HepG2 (cell line): Measurements from ENCODE around the gene ZBTB21. TPM values are rescaled to one million over a fixed set of nuclear protein-coding genes. Genes with fewer than 3 reads are reported as not detected.

Experiments
- ATAC-seq: fragments of 200-7000 bp; cut with Tn5 transposase; 3 replicates; pipeline ENCODE4 v1.9.1; 2020; ENCODE audit warnings: mild to moderate bottlenecking, moderate library complexity
- BruUV-seq: library from RNA; stranded (reverse); fragments of 400-500 nt; replicated peaks from 2 replicates; lab custom pipeline; 2021; lab: Mats Ljungman, UMichigan
- CTCF ChIA-PET: fragments of 300-600 bp; formaldehyde crosslinking; extraction: SDS; loops from one replicate; lab custom pipeline; 2021; ENCODE audit warnings: low total read pairs, inconsistent platforms, low intra/inter-chr PET ratio; lab: Yijun Ruan, JAX
- POLR2A ChIA-PET: fragments of 350-600 bp; sonication (Branson Sonifier 250); formaldehyde crosslinking; loops from one replicate; lab custom pipeline; 2020; ENCODE audit warnings: antibody characterized with exemption, inconsistent platforms; lab: Yijun Ruan, JAX
- DNase-seq: peaks from one replicate; pipeline ENCODE4 v3.0.0-alpha.2; 2015; ENCODE audit warnings: low spot score
- FAIRE-seq: peaks from 3 replicates; lab custom pipeline; 2011; peaks lifted over from hg19 to GRCh38; lab: Jason Lieb, UNC
- H2AFZ ChIP-seq: one replicate; pipeline ENCODE4 v1.6.1; 2011; ENCODE audit warnings: low read length, inconsistent platforms
- H3K27ac ChIP-seq: fragments of 300-600 bp; 3 replicates; pipeline ENCODE4 v1.8.0; 2011; ENCODE audit warnings: mixed run types, mild to moderate bottlenecking, mixed read lengths, low read length, inconsistent platforms; ENCODE audit not compliant: insufficient read depth; ENCODE audit errors: extremely low read length
- H3K27me3 ChIP-seq, 2 experiments: fragments of 200-600 bp in 1 of 2; 2 replicates in 1 of 2; 3 replicates in 1 of 2; pipeline versions ENCODE4 v1.6.0 to v1.8.0; 2011; ENCODE audit warnings: low read length in 2 of 2, mild to moderate bottlenecking in 2 of 2, moderate library complexity in 2 of 2, inconsistent platforms in 1 of 2; ENCODE audit not compliant: insufficient read depth in 2 of 2, control insufficient read depth in 1 of 2
- H3K36me3 ChIP-seq, 2 experiments: fragments of 200-600 bp in 1 of 2; replicated peaks in 1 of 2; 2 replicates in 1 of 2; 3 replicates in 1 of 2; pipeline versions ENCODE4 v1.5.1 to v1.8.0; 2011; ENCODE audit warnings: low read length in 2 of 2, inconsistent platforms in 1 of 2; ENCODE audit not compliant: insufficient read depth in 2 of 2, control insufficient read depth in 1 of 2
- H3K4me1 ChIP-seq: 2 replicates; pipeline ENCODE4 v1.5.1; 2012; ENCODE audit warnings: low read length, inconsistent platforms; ENCODE audit not compliant: insufficient read depth
- H3K4me2 ChIP-seq: 2 replicates; pipeline ENCODE4 v1.6.0; 2011; ENCODE audit warnings: low read depth, low read length, inconsistent platforms
- H3K4me3 ChIP-seq, 3 experiments: fragments of 200-600 bp in 1 of 3; sonication (generic), shearing (Covaris generic) in 1 of 3; replicated peaks in 1 of 3; 2 replicates each; pipeline ENCODE4 v1.5.1; 2011 to 2016; ENCODE audit warnings: low read length in 3 of 3, inconsistent platforms in 2 of 3, low read depth in 2 of 3, mild to moderate bottlenecking in 2 of 3, control low read depth in 1 of 3, mixed read lengths in 1 of 3; ENCODE audit not compliant: insufficient read depth in 1 of 3
- H3K79me2 ChIP-seq: one replicate; pipeline ENCODE4 v1.6.1; 2011; ENCODE audit warnings: low read length, inconsistent platforms; ENCODE audit not compliant: insufficient read depth
- H3K9ac ChIP-seq: 2 replicates; pipeline ENCODE4 v1.6.0; 2011; ENCODE audit warnings: mild to moderate bottlenecking, low read depth, low read length, inconsistent platforms; ENCODE audit not compliant: insufficient read depth
- H3K9me3 ChIP-seq: 2 replicates; pipeline ENCODE4 v1.5.1; 2012; ENCODE audit warnings: mild to moderate bottlenecking, low read length
- H4K20me1 ChIP-seq: 2 replicates; pipeline ENCODE4 v1.6.0; 2011; ENCODE audit warnings: inconsistent platforms, mild to moderate bottlenecking, low read length, moderate library complexity; ENCODE audit not compliant: insufficient read depth
- CBFB ChIP-seq: sonication (generic); formaldehyde crosslinking; IDR thresholded peaks from 2 replicates; pipeline ENCODE4 v1.4.0; 2020; ENCODE audit warnings: missing genetic modification reagents
- CBX5 ChIP-seq: sonication (generic); formaldehyde crosslinking; IDR thresholded peaks from 2 replicates; pipeline ENCODE4 v1.4.0; 2020; ENCODE audit warnings: missing genetic modification reagents, borderline replicate concordance
- DR1 ChIP-seq: sonication (generic); formaldehyde crosslinking; IDR thresholded peaks from 2 replicates; pipeline ENCODE4 v1.8.0; 2021; ENCODE audit warnings: mild to moderate bottlenecking, missing genetic modification reagents, inconsistent platforms
- FOXP1 ChIP-seq, 2 experiments: fragments of 450-650 bp in 1 of 2; IDR thresholded peaks; 2 replicates each; pipeline ENCODE4 v1.6.1; 2017 to 2018; ENCODE audit warnings: antibody characterized with exemption in 1 of 2
- HMG20A ChIP-seq: IDR thresholded peaks from 2 replicates; pipeline ENCODE4 v1.6.1; 2016; ENCODE audit warnings: borderline replicate concordance
- MIER2 ChIP-seq: IDR thresholded peaks from 2 replicates; pipeline ENCODE4 v1.6.1; 2016; ENCODE audit warnings: missing biosample characterization, missing genetic modification reagents
- POGZ ChIP-seq: sonication (generic); formaldehyde crosslinking; IDR thresholded peaks from 2 replicates; pipeline ENCODE4 v1.4.0; 2020; ENCODE audit warnings: mild to moderate bottlenecking, missing genetic modification reagents
- RFX3 ChIP-seq: IDR thresholded peaks from 2 replicates; pipeline ENCODE4 v1.6.1; 2016; ENCODE audit warnings: missing biosample characterization, missing genetic modification reagents
- SOX5 ChIP-seq: IDR thresholded peaks from 2 replicates; pipeline ENCODE4 v1.6.1; 2016; ENCODE audit warnings: borderline replicate concordance
- TBL1XR1 ChIP-seq: fragments of 150-350 bp; IDR thresholded peaks from 2 replicates; pipeline ENCODE4 v1.6.1; 2014; ENCODE audit warnings: borderline replicate concordance, low read length; ENCODE audit not compliant: partially characterized antibody
- ZBTB3 ChIP-seq: sonication (generic); formaldehyde crosslinking; IDR thresholded peaks from 2 replicates; pipeline ENCODE4 v1.4.0; 2020; ENCODE audit warnings: low read depth, mild to moderate bottlenecking, moderate library complexity, missing genetic modification reagents, borderline replicate concordance
- ZFP36L2 ChIP-seq: sonication (generic); formaldehyde crosslinking; IDR thresholded peaks from 2 replicates; pipeline ENCODE4 v1.4.0; 2020; ENCODE audit warnings: missing genetic modification reagents
- ZFP41 ChIP-seq: sonication (generic); formaldehyde crosslinking; IDR thresholded peaks from 2 replicates; pipeline ENCODE4 v1.4.0; 2020; ENCODE audit warnings: mild to moderate bottlenecking, missing genetic modification reagents, borderline replicate concordance
- ZNF230 ChIP-seq: sonication (generic); formaldehyde crosslinking; IDR thresholded peaks from 2 replicates; pipeline ENCODE4 v1.4.0; 2020; ENCODE audit warnings: mild to moderate bottlenecking, missing genetic modification reagents
- ZNF546 ChIP-seq: sonication (generic); formaldehyde crosslinking; conservative IDR thresholded peaks from 2 replicates; pipeline ENCODE4 v1.8.1; 2023; ENCODE audit warnings: mild to moderate bottlenecking, missing genetic modification reagents
- WGBS: methylation state at CpG from one replicate; pipeline ENCODE4 v1.1.6; 2017; ENCODE audit warnings: low lambda C conversion rate; 5-methylcytosine and 5-hydroxymethylcytosine counted together
- in situ Hi-C: cut with HindIII; loops from 2 replicates; pipeline ENCODE4 v1.10.0; 2017; ENCODE audit warnings: low pct_unique_long_range_greater_than_20kb; ENCODE audit not compliant: extremely low pct_ligation_motif_present
- intact Hi-C: fragments of 100-400 bp; cut with micrococcal nuclease; formaldehyde crosslinking; loops from one replicate; pipeline ENCODE4 v1.10.0; 2022; ENCODE audit not compliant: unreplicated experiment
- polyA plus RNA-seq, 8 experiments: library from polyadenylated mRNA; depleted of rRNA in 3 of 8; stranded (reverse) in 7 of 8; unstranded in 1 of 8; fragments of >200 nt; fragmentation: Illumina TruSeq in 4 of 8; extraction: Trizol in 4 of 8; gene quantifications; 2 replicates each; pipeline versions ENCODE4 v1.2.1 to v1.2.3, GENCODE V29; 2011 to 2016; ENCODE audit warnings: low read depth in 4 of 8, missing spikeins in 1 of 8, mixed read lengths in 1 of 8; ENCODE audit not compliant: insufficient read depth in 1 of 8
- total RNA-seq, 5 experiments: library from RNA; depleted of rRNA; stranded (reverse); fragments of >200 nt; fragmentation: Illumina TruSeq; extraction: Trizol; gene quantifications; 2 replicates each; pipeline ENCODE4 v1.2.3, GENCODE V29; 2016; ENCODE audit warnings: low read depth in 1 of 5
- TF ChIP-seq, protein P1 (sequence below): IDR thresholded peaks from 2 replicates; pipeline ENCODE4 v1.6.1; 2016; ENCODE audit warnings: control low read depth
- TF ChIP-seq, protein P2 (sequence below): sonication (generic); formaldehyde crosslinking; IDR thresholded peaks from 2 replicates; pipeline ENCODE4 v1.4.0; 2020; ENCODE audit warnings: missing genetic modification reagents, low read depth, mild to moderate bottlenecking, borderline replicate concordance
- TF ChIP-seq, protein P3 (sequence below): sonication (generic); formaldehyde crosslinking; IDR thresholded peaks from 2 replicates; pipeline ENCODE4 v1.5.1; 2020; ENCODE audit warnings: mild to moderate bottlenecking, moderate library complexity, missing genetic modification reagents
- TF ChIP-seq, protein P4 (sequence below): IDR thresholded peaks from 2 replicates; pipeline ENCODE4 v1.6.1; 2016

The ZBTB21 gene
- total and polyA plus RNA-seq, 2 of the 13 experiments (the other 11 are each of a cell fraction or from before 2014, with no cell fraction given): 4.5 to 6.1 TPM

DNA sequence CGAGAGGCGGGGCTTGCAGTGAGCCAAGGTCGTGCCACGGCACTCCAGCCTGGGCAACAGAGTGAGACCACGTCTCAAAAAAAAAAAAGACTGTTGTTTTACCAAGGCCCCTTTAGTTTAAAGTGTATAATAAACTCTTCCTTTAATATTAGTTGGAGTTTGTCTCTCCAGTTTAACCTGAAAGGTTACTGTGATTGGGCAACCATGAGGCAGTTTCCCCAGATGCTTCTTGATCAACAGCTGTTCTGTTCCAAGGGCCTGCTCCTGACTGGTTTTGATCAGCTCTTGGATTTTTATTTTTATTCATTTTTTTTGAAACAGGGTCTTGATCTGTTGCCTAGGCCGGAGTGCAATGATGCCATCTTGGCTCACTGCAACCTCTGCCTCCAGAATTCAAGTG, 38.3 kb downstream of the ZBTB21 start:
- FAIRE-seq (no peak), ATAC-seq (no peak), DNase-seq (no peak)
- H3K4me2 ChIP-seq: no peak overlapping the region
- CTCF ChIA-PET: no interaction called here
- TF ChIP-seq CBX5 (no peak), CBFB (CRISPR knock-in tag) (no peak), FOXP1 (IDR thresholded peaks at IDR 0.05) (no peak), FOXP1 (CRISPR knock-in tag; IDR thresholded peaks at IDR 0.05) (no peak), ZFP36L2 (CRISPR knock-in tag) (no peak), ZNF230 (no peak), ZNF546 (no peak), HMG20A (CRISPR knock-in tag) (no peak), ZFP41 (CRISPR knock-in tag) (no peak), SOX5 (no peak), MIER2 (CRISPR knock-in tag) (no peak), RFX3 (CRISPR knock-in tag) (no peak), DR1 (no peak), TBL1XR1 (no peak), POGZ (CRISPR knock-in tag) (no peak), ZBTB3 (CRISPR knock-in tag) (no peak)
- TF ChIP-seq, protein P1, sequence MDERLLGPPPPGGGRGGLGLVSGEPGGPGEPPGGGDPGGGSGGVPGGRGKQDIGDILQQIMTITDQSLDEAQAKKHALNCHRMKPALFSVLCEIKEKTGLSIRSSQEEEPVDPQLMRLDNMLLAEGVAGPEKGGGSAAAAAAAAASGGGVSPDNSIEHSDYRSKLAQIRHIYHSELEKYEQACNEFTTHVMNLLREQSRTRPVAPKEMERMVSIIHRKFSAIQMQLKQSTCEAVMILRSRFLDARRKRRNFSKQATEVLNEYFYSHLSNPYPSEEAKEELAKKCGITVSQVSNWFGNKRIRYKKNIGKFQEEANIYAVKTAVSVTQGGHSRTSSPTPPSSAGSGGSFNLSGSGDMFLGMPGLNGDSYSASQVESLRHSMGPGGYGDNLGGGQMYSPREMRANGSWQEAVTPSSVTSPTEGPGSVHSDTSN: no peak
- TF ChIP-seq, protein P2, sequence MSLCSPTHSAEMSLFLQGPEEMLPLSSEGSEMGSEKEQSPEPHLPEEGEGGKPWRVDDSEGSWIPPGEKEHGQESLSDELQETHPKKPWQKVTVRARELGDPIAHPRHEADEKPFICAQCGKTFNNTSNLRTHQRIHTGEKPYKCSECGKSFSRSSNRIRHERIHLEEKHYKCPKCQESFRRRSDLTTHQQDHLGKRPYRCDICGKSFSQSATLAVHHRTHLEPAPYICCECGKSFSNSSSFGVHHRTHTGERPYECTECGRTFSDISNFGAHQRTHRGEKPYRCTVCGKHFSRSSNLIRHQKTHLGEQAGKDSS (CRISPR knock-in tag): no peak
- TF ChIP-seq, protein P3, sequence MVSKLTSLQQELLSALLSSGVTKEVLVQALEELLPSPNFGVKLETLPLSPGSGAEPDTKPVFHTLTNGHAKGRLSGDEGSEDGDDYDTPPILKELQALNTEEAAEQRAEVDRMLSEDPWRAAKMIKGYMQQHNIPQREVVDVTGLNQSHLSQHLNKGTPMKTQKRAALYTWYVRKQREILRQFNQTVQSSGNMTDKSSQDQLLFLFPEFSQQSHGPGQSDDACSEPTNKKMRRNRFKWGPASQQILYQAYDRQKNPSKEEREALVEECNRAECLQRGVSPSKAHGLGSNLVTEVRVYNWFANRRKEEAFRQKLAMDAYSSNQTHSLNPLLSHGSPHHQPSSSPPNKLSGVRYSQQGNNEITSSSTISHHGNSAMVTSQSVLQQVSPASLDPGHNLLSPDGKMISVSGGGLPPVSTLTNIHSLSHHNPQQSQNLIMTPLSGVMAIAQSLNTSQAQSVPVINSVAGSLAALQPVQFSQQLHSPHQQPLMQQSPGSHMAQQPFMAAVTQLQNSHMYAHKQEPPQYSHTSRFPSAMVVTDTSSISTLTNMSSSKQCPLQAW (CRISPR knock-in tag): no peak
- TF ChIP-seq, protein P4, sequence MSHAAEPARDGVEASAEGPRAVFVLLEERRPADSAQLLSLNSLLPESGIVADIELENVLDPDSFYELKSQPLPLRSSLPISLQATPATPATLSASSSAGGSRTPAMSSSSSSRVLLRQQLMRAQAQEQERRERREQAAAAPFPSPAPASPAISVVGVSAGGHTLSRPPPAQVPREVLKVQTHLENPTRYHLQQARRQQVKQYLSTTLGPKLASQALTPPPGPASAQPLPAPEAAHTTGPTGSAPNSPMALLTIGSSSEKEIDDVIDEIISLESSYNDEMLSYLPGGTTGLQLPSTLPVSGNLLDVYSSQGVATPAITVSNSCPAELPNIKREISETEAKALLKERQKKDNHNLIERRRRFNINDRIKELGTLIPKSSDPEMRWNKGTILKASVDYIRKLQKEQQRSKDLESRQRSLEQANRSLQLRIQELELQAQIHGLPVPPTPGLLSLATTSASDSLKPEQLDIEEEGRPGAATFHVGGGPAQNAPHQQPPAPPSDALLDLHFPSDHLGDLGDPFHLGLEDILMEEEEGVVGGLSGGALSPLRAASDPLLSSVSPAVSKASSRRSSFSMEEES (CRISPR knock-in tag): no peak
- no peak overlapping the region for H3K27ac ChIP-seq
- H3K79me2 ChIP-seq: no peaks in the 10 kb centered on the region
- H2AFZ ChIP-seq: no peak overlapping the region
- POLR2A ChIA-PET: no interaction called here
- H3K9ac ChIP-seq: no peak overlapping the region
- BruUV-seq: no TSS peak
- no peaks in the 10 kb centered on the region for H3K36me3 ChIP-seq
- in situ Hi-C loops (no loop called here), intact Hi-C loops (no loop called here)
- H3K27me3 ChIP-seq: peaks cover 0 to 4% of the 10 kb centered on the region in 2 experiments; a peak in 1 of 5 replicates
- no peaks in the 10 kb centered on the region for H4K20me1 ChIP-seq
- H3K4me1 ChIP-seq: peaks cover 53% of the 10 kb centered on the region
- no peak overlapping the region for H3K4me3 ChIP-seq
- 56% methylated on average over 6 of the region's 6 CpGs for WGBS
- H3K9me3 ChIP-seq: no peaks in the 10 kb centered on the region
